ENCODE data around the gene CAMK1D.

The CAMK1D gene

GRCh38 chr10:12396567-12396966 is 47.2 kb downstream of the CAMK1D start:
- Mint-ChIP-seq H3K9me3 (no peaks in the 10 kb centered on the region), H3K27ac (no peak overlapping the region), H3K4me3 (no peak overlapping the region), H3K36me3 (ENCODE audit: low read depth) (no peaks in the 10 kb centered on the region), H3K4me1 (ENCODE audit: low read depth) (peaks cover 9% of the 10 kb centered on the region), H3K27me3 (no peaks in the 10 kb centered on the region)

DNA sequence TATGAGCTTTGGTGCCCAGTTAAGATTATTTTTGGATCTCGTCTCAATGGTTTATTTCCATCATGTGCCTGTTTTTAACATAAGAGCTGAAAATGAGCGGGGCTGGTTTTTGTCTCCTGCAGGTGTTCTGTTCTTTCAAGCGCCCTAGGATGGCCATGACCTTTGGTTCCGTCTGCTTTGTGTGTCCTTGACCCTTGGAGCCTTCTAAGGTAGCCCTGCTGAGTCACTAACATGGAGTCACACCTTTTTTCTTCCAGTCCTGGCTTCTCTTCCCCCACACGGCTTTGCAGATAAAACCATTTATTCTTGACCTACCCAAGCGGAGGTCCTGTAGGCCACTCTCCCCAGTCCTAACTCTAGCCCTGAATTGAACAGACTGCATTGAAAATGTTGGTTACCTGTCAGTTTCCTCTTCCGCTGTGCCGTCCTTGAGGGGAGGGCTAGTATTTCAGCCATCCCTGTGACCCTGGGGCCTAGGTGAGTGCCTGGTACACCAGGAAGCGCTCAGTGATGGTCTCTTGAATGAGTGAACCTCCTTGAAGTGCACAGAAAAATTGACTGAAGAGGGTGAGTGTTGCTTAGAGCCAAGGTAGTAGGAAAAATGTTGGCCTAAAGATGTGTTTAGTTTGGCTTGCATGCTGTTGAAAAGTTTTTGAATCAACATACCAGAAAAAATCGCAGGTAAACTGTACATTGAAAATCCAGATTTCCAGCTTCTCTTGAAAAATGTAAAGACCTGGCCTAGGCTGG is 48.0 kb downstream of the CAMK1D start:
- Mint-ChIP-seq H3K36me3 (ENCODE audit: low read depth) (no peaks in the 10 kb centered on the region), H3K27me3 (no peaks in the 10 kb centered on the region), H3K9me3 (no peaks in the 10 kb centered on the region), H3K4me3 (no peak overlapping the region), H3K27ac (no peak overlapping the region), H3K4me1 (ENCODE audit: low read depth) (peaks cover 12% of the 10 kb centered on the region)

DNA sequence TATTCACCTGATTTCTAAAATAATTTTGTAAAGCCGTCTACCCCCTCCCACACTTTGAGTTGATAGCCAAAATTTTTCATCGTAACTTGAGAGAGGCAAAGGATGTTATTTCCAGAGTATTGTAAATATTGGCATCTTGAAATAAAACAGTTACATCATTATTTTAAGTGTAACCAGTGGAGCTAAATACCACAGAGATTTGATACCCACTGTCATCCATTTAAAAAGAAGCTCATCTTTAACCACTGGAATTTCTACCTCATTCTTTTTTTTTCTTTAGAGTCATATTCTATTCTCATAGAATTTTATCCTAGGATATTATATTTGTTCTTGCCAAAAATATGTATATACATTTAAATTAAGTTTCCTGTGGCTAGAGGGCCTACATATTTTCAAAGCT is 48.6 kb downstream of the CAMK1D start:
- H3K27me3 Mint-ChIP-seq = no peaks in the 10 kb centered on the region
- no peak overlapping the region for H3K27ac Mint-ChIP-seq
- H3K9me3 Mint-ChIP-seq = no peaks in the 10 kb centered on the region

DNA sequence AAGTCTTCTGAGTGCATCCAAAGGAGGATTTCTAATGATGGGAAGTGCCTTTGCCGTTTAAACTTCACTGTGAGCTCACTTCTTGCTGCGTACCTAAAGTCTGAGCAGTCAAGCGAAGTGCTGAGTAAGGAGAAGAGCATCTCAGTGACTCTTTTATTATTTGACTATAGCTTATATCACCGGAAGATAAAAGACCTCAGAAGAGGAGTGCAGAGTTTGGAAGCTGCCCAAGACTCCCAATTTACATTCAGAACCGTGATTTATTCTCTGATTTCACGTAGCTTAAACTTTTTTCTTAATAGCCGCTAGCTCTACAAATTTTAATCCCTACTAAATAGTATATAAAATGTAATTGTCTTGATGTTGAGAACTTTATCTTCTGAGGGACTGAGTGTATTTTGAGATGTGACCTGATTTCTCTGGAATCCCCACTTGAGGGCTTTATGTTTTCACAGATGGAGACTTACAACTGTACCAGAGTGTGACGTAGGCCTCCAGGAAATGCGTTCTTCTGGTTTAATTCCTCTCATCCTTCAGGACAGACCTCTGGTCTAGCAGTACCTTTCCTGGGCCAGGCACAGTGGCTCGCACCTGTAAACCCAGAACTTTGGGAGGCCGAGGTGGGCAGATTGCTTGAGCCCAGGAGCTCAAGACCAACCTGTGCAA is 51.1 kb downstream of the CAMK1D start:
- H3K27me3 Mint-ChIP-seq = no peaks in the 10 kb centered on the region
- no peaks in the 10 kb centered on the region for H3K9me3 Mint-ChIP-seq
- H3K36me3 Mint-ChIP-seq (ENCODE audit: low read depth) = no peaks in the 10 kb centered on the region
- peaks cover 23% of the 10 kb centered on the region for H3K4me1 Mint-ChIP-seq (ENCODE audit: low read depth)
- H3K4me3 Mint-ChIP-seq = no peak overlapping the region
- no peak overlapping the region for H3K27ac Mint-ChIP-seq

More for the DNA sequence above, 48.6 kb downstream of the CAMK1D start:
- Mint-ChIP-seq H3K4me3 (no peak overlapping the region), H3K4me1 (ENCODE audit: low read depth) (peaks cover 16% of the 10 kb centered on the region), H3K36me3 (ENCODE audit: low read depth) (no peaks in the 10 kb centered on the region)

GRCh38 chr10:12401466-12401865 is 52.1 kb downstream of the CAMK1D start:
- no peaks in the 10 kb centered on the region for H3K27me3 Mint-ChIP-seq
- H3K27ac Mint-ChIP-seq = no peak overlapping the region
- peaks cover 31% of the 10 kb centered on the region for H3K4me1 Mint-ChIP-seq (ENCODE audit: low read depth)
- H3K4me3 Mint-ChIP-seq = no peak overlapping the region
- no peaks in the 10 kb centered on the region for H3K36me3 Mint-ChIP-seq (ENCODE audit: low read depth)
- H3K9me3 Mint-ChIP-seq = no peaks in the 10 kb centered on the region

DNA sequence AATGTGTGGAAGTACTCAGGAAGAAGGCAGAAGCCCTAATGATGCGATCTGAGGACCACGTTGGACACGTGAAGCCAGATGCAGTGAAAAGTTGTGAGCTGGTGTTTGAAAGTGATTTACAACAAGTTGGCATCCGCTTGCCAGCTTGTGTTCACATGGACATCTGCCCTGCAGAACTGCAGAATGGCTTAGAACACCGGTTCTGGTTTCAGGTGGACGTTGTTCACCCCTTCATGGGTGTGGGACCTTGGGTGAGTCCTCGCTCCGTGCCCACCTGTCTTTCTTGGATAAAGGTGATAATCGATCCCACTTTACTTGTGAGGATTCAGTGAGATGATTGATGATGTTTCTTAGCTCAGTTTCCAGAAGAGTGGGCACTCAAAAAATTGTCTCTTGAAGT is 53.8 kb downstream of the CAMK1D start:
- H3K4me1 Mint-ChIP-seq (ENCODE audit: low read depth) = peaks cover 41% of the 10 kb centered on the region
- no peaks in the 10 kb centered on the region for H3K27me3 Mint-ChIP-seq
- H3K36me3 Mint-ChIP-seq (ENCODE audit: low read depth) = peaks cover 11% of the 10 kb centered on the region
- H3K4me3 Mint-ChIP-seq = no peak overlapping the region
- H3K9me3 Mint-ChIP-seq = no peaks in the 10 kb centered on the region
- H3K27ac Mint-ChIP-seq = no peak overlapping the region

GRCh38 chr10:12405342-12406320 is 56.3 kb downstream of the CAMK1D start:
- H3K36me3 Mint-ChIP-seq (ENCODE audit: low read depth) = peaks cover 17% of the 10 kb centered on the region
- no peaks in the 10 kb centered on the region for H3K27me3 Mint-ChIP-seq
- peak overlapping the region; percentile 35 for H3K4me3 Mint-ChIP-seq
- H3K9me3 Mint-ChIP-seq = no peaks in the 10 kb centered on the region
- H3K27ac Mint-ChIP-seq = peak overlapping the region; percentile 72
- peaks cover 62% of the 10 kb centered on the region for H3K4me1 Mint-ChIP-seq (ENCODE audit: low read depth)

GRCh38 chr10:12406764-12407400 is 57.5 kb downstream of the CAMK1D start:
- no peak overlapping the region for H3K4me3 Mint-ChIP-seq
- H3K36me3 Mint-ChIP-seq (ENCODE audit: low read depth) = peaks cover 17% of the 10 kb centered on the region
- H3K27me3 Mint-ChIP-seq = no peaks in the 10 kb centered on the region
- H3K9me3 Mint-ChIP-seq = no peaks in the 10 kb centered on the region
- H3K4me1 Mint-ChIP-seq (ENCODE audit: low read depth) = peaks cover 63% of the 10 kb centered on the region
- H3K27ac Mint-ChIP-seq = peak overlapping the region; percentile 54

- Mint-ChIP-seq H3K27me3 (no peaks in the 10 kb centered on the region), H3K27ac (no peak overlapping the region), H3K36me3 (ENCODE audit: low read depth) (peaks cover 20% of the 10 kb centered on the region), H3K4me1 (ENCODE audit: low read depth) (peaks cover 69% of the 10 kb centered on the region), H3K4me3 (no peak overlapping the region), H3K9me3 (peaks cover 4% of the 10 kb centered on the region)
Measured at GRCh38 chr10:12408472-12408871, 59.1 kb downstream of the CAMK1D start.

- Mint-ChIP-seq H3K27ac (peak overlapping the region; percentile 9), H3K9me3 (peaks cover 5% of the 10 kb centered on the region), H3K36me3 (ENCODE audit: low read depth) (peaks cover 22% of the 10 kb centered on the region), H3K27me3 (no peaks in the 10 kb centered on the region), H3K4me1 (ENCODE audit: low read depth) (peaks cover 68% of the 10 kb centered on the region), H3K4me3 (no peak overlapping the region)
Measured at GRCh38 chr10:12409161-12409560, 59.8 kb downstream of the CAMK1D start.

DNA sequence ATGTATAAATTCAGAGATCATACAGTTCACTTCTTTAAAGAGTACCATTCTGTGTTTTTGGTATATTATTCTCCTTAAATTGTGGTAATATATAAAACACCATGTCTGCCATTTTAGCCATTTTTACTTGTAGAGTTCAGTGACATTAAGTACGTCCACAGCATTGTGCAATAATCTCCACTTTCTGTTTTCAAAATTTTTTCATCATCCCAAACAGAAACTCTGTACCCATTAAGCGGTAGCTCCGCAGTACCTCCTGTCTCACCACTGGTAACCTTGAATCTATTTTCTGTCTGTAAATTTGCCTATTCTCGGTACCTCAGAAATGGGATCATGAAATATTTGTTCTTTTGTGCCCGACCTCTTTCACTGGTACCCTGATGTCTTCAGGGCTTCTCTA is 60.3 kb downstream of the CAMK1D start:
- no peak overlapping the region for H3K27ac Mint-ChIP-seq
- peaks cover 22% of the 10 kb centered on the region for H3K36me3 Mint-ChIP-seq (ENCODE audit: low read depth)
- no peak overlapping the region for H3K4me3 Mint-ChIP-seq
- H3K9me3 Mint-ChIP-seq = peaks cover 5% of the 10 kb centered on the region
- H3K4me1 Mint-ChIP-seq (ENCODE audit: low read depth) = peaks cover 68% of the 10 kb centered on the region
- H3K27me3 Mint-ChIP-seq = no peaks in the 10 kb centered on the region

GRCh38 chr10:12412666-12413368 is 63.5 kb downstream of the CAMK1D start:
- Mint-ChIP-seq H3K27me3 (no peaks in the 10 kb centered on the region), H3K4me3 (peak overlapping the region; percentile 43), H3K27ac (peak overlapping the region; percentile 49), H3K9me3 (peaks cover 5% of the 10 kb centered on the region), H3K36me3 (ENCODE audit: low read depth) (peaks cover 11% of the 10 kb centered on the region), H3K4me1 (ENCODE audit: low read depth) (peaks cover 49% of the 10 kb centered on the region)

- no peak overlapping the region for H3K4me3 Mint-ChIP-seq
- H3K36me3 Mint-ChIP-seq (ENCODE audit: low read depth) = peaks cover 11% of the 10 kb centered on the region
- H3K4me1 Mint-ChIP-seq (ENCODE audit: low read depth) = peaks cover 52% of the 10 kb centered on the region
- H3K27ac Mint-ChIP-seq = peak overlapping the region; percentile 49
- peaks cover 5% of the 10 kb centered on the region for H3K9me3 Mint-ChIP-seq
- H3K27me3 Mint-ChIP-seq = no peaks in the 10 kb centered on the region
Measured at GRCh38 chr10:12413369-12413711, 64.0 kb downstream of the CAMK1D start.

Measured in stimulated activated naive CD8-positive, alpha-beta T cell treated with anti-CD3 and anti-CD28 coated beads, Interleukin-15, Interleukin-2, amounts not matched to agents 100 ng/mL and 50 ng/mL, for 24 hours (primary cell).